NB4 (cell line): ENCODE measurements around the gene SNED1.

Experiments
- DNase-seq: peaks from one replicate; pipeline ENCODE4 v3.0.0; 2010; ENCODE audit warnings: low read depth
- H3K4me3 ChIP-seq: one replicate; pipeline ENCODE4 v1.5.1; 2011; ENCODE audit warnings: mild to moderate bottlenecking, low read depth, low read length, moderate library complexity
- CTCF ChIP-seq: IDR thresholded peaks from one replicate; pipeline ENCODE4 v1.5.1; 2012; ENCODE audit warnings: low read depth, low read length
- MAX ChIP-seq: IDR thresholded peaks from 2 replicates; pipeline ENCODE4 v1.6.1; 2011; ENCODE audit warnings: low read depth, low read length
- MYC ChIP-seq: IDR thresholded peaks from 2 replicates; pipeline ENCODE4 v1.6.1; 2011; ENCODE audit warnings: low read depth, low read length
- POLR2A ChIP-seq: IDR thresholded peaks from 2 replicates; pipeline ENCODE4 v1.6.1; 2011; ENCODE audit warnings: mild to moderate bottlenecking; ENCODE audit not compliant: insufficient read length; ENCODE audit errors: extremely low read depth

The SNED1 gene

GRCh38 chr2:241122376-241123002 is 124.1 kb downstream of the SNED1 start:
- TF ChIP-seq MAX: no peak
- TF ChIP-seq POLR2A: no peak
- no peak for TF ChIP-seq CTCF
- no peak for TF ChIP-seq MYC
- no peak for DNase-seq

GRCh38 chr2:241123816-241124536 is 125.6 kb downstream of the SNED1 start:
- H3K4me3 ChIP-seq: no peak overlapping the region
- TF ChIP-seq MYC (no peak), CTCF (no peak), POLR2A (no peak), MAX (no peak)
- no peak for DNase-seq

More at GRCh38 chr2:241122376-241123002, 124.1 kb downstream of the SNED1 start:
- no peak overlapping the region for H3K4me3 ChIP-seq

- TF ChIP-seq MAX (no peak), CTCF (no peak), POLR2A (no peak), MYC (no peak)
- H3K4me3 ChIP-seq: no peak overlapping the region
- no peak for DNase-seq
Measured at GRCh38 chr2:241125626-241126025, 127.2 kb downstream of the SNED1 start.

- TF ChIP-seq MYC: no peak
- no peak for TF ChIP-seq MAX
- TF ChIP-seq POLR2A: no peak
- H3K4me3 ChIP-seq: no peak overlapping the region
- no peak for DNase-seq
Measured at GRCh38 chr2:241126201-241126611, 127.8 kb downstream of the SNED1 start.

GRCh38 chr2:241126771-241127202 is 128.4 kb downstream of the SNED1 start:
- TF ChIP-seq POLR2A (no peak), CTCF (no peak), MYC (no peak)
- DNase-seq: no peak

GRCh38 chr2:241128266-241128665 is 129.8 kb downstream of the SNED1 start:
- H3K4me3 ChIP-seq: no peak overlapping the region
- no peak for DNase-seq
- no peak for TF ChIP-seq POLR2A

More at GRCh38 chr2:241126771-241127202, 128.4 kb downstream of the SNED1 start:
- no peak overlapping the region for H3K4me3 ChIP-seq
